Fibroblast of lung (primary cell): ENCODE measurements around the gene GPR15LG. TPM values are rescaled to one million over a fixed set of nuclear protein-coding genes. Genes with fewer than 3 reads are reported as not detected.

Experiments used
- DNase-seq, 2 donors: peaks; one replicate each; pipeline versions ENCODE4 v3.0.0 to v3.0.0-alpha.2; 2010; ENCODE audit warnings: low read depth in 2 of 2
- H2AFZ ChIP-seq: 2 replicates; pipeline ENCODE4 v1.5.1; 2012; ENCODE audit warnings: low read length, control low read depth, inconsistent platforms
- H3K27ac ChIP-seq: 2 replicates; pipeline ENCODE4 v1.5.1; 2011; ENCODE audit warnings: low read length, control low read depth; ENCODE audit not compliant: insufficient read depth
- H3K27me3 ChIP-seq: 2 replicates; pipeline ENCODE4 v1.5.1; 2011; ENCODE audit warnings: mild to moderate bottlenecking, low read length; ENCODE audit not compliant: control insufficient read depth, insufficient read depth
- H3K36me3 ChIP-seq: 2 replicates; pipeline ENCODE4 v1.5.1; 2011; ENCODE audit warnings: low read length; ENCODE audit not compliant: control insufficient read depth, insufficient read depth
- H3K4me1 ChIP-seq: 2 replicates; pipeline ENCODE4 v1.5.1; 2011; ENCODE audit warnings: low read length; ENCODE audit not compliant: control insufficient read depth, insufficient read depth; ENCODE audit errors: extremely low read depth
- H3K4me2 ChIP-seq: 2 replicates; pipeline ENCODE4 v1.5.1; 2011; ENCODE audit warnings: low read length, control low read depth; ENCODE audit not compliant: insufficient read depth; ENCODE audit errors: extremely low read depth
- H3K4me3 ChIP-seq, 4 experiments: fragments of 200-600 bp in 1 of 4; sonication (generic) in 1 of 4; replicated peaks in 1 of 4; 2 replicates each; pipeline ENCODE4 v1.5.1; 2011 to 2016; ENCODE audit warnings: low read length in 4 of 4, low read depth in 3 of 4, mild to moderate bottlenecking in 3 of 4, control low read depth in 2 of 4, inconsistent platforms in 1 of 4, mixed read lengths in 1 of 4; ENCODE audit not compliant: insufficient read depth in 1 of 4; ENCODE audit errors: control extremely low read depth in 1 of 4
- H3K79me2 ChIP-seq: 2 replicates; pipeline ENCODE4 v1.5.1; 2012; ENCODE audit warnings: mild to moderate bottlenecking, low read length, inconsistent platforms; ENCODE audit not compliant: control insufficient read depth, insufficient read depth
- H3K9ac ChIP-seq: 2 replicates; pipeline ENCODE4 v1.5.1; 2011; ENCODE audit warnings: mild to moderate bottlenecking, low read length, control low read depth; ENCODE audit not compliant: insufficient read depth
- H3K9me3 ChIP-seq: 2 replicates; pipeline ENCODE4 v1.5.1; 2012; ENCODE audit warnings: low read depth, low read length; ENCODE audit not compliant: control insufficient read depth, insufficient read depth
- H4K20me1 ChIP-seq: 2 replicates; pipeline ENCODE4 v1.5.1; 2011; ENCODE audit warnings: low read length; ENCODE audit not compliant: control insufficient read depth, insufficient read depth; ENCODE audit errors: extremely low read depth
- CTCF ChIP-seq, 2 donors: IDR thresholded peaks in 1 of 2; conservative IDR thresholded peaks in 1 of 2; 1 replicate in 1 of 2; 2 replicates in 1 of 2; pipeline ENCODE4 v1.5.1; 2011 to 2012; ENCODE audit warnings: low read length in 2 of 2, control low read depth in 1 of 2, inconsistent platforms in 1 of 2, low read depth in 1 of 2, mild to moderate bottlenecking in 1 of 2
- EZH2 ChIP-seq: IDR thresholded peaks from 2 replicates; pipeline ENCODE4 v1.5.1; 2012; ENCODE audit warnings: low read length, control low read depth, mild to moderate bottlenecking; ENCODE audit errors: missing control alignments
- polyA plus RNA-seq, 2 donors: library from polyadenylated mRNA; depleted of rRNA in 1 of 2; stranded (reverse) in 1 of 2; unstranded in 1 of 2; fragments of >200 nt; gene quantifications; 2 replicates each; pipeline ENCODE4 v1.2.1, GENCODE V29; 2011 to 2012; ENCODE audit warnings: missing spikeins in 1 of 2
- total RNA-seq: library from RNA; depleted of rRNA; stranded (reverse); fragments of >200 nt; gene quantifications from 2 replicates; pipeline ENCODE4 v1.2.1, GENCODE V29; 2014

The GPR15LG gene
- total and polyA plus RNA-seq, 2 donors (not counting 1 experiment from before 2014, with no cell fraction given): not detected

GRCh38 chr10:84160663-84161362 lies 12.8 kb upstream of the GPR15LG start:
- DNase-seq: no peak
- no peak overlapping the region for H3K4me2 ChIP-seq
- no peaks in the 10 kb centered on the region for H3K9me3 ChIP-seq
- H3K36me3 ChIP-seq: no peaks in the 10 kb centered on the region
- no peaks in the 10 kb centered on the region for H3K4me1 ChIP-seq
- no peaks in the 10 kb centered on the region for H3K27me3 ChIP-seq
- TF ChIP-seq CTCF (conservative IDR thresholded peaks at IDR 0.05 in 1 of 2, IDR thresholded peaks at IDR 0.05 in 1 of 2; ENCODE audit: low read depth in 1 of 2, low read length in 2 of 2) (no peak), EZH2 (no peak)
- H3K27ac ChIP-seq: no peak overlapping the region
- no peaks in the 10 kb centered on the region for H3K79me2 ChIP-seq
- no peak overlapping the region for H3K4me3 ChIP-seq
- H2AFZ ChIP-seq: no peak overlapping the region
- H3K9ac ChIP-seq: no peak overlapping the region
- no peaks in the 10 kb centered on the region for H4K20me1 ChIP-seq

GRCh38 chr10:84163996-84164395 lies 9.6 kb upstream of the GPR15LG start:
- H3K9ac ChIP-seq: no peak overlapping the region
- no peaks in the 10 kb centered on the region for H3K4me1 ChIP-seq
- no peak overlapping the region for H2AFZ ChIP-seq
- H3K9me3 ChIP-seq: no peaks in the 10 kb centered on the region
- H3K27ac ChIP-seq: no peak overlapping the region
- H3K4me2 ChIP-seq: no peak overlapping the region
- no peaks in the 10 kb centered on the region for H4K20me1 ChIP-seq
- no peak for TF ChIP-seq EZH2
- no peak for TF ChIP-seq CTCF (conservative IDR thresholded peaks at IDR 0.05 in 1 of 2, IDR thresholded peaks at IDR 0.05 in 1 of 2; ENCODE audit: low read depth in 1 of 2, low read length in 2 of 2)
- no peak overlapping the region for H3K4me3 ChIP-seq
- no peaks in the 10 kb centered on the region for H3K79me2 ChIP-seq
- no peaks in the 10 kb centered on the region for H3K27me3 ChIP-seq
- no peaks in the 10 kb centered on the region for H3K36me3 ChIP-seq
- DNase-seq: no peak

GRCh38 chr10:84164442-84164841 lies 9.2 kb upstream of the GPR15LG start:
- H3K4me1 ChIP-seq: no peaks in the 10 kb centered on the region
- H3K9me3 ChIP-seq: no peaks in the 10 kb centered on the region

More at GRCh38 chr10:84164442-84164841, 9.2 kb upstream of the GPR15LG start:
- no peak overlapping the region for H2AFZ ChIP-seq
- no peaks in the 10 kb centered on the region for H4K20me1 ChIP-seq
- no peak overlapping the region for H3K4me2 ChIP-seq
- TF ChIP-seq CTCF (conservative IDR thresholded peaks at IDR 0.05 in 1 of 2, IDR thresholded peaks at IDR 0.05 in 1 of 2; ENCODE audit: low read depth in 1 of 2, low read length in 2 of 2) (no peak), EZH2 (no peak)
- H3K27ac ChIP-seq: no peak overlapping the region
- H3K9ac ChIP-seq: no peak overlapping the region
- no peaks in the 10 kb centered on the region for H3K79me2 ChIP-seq
- H3K36me3 ChIP-seq: no peaks in the 10 kb centered on the region
- no peak for DNase-seq
- H3K27me3 ChIP-seq: no peaks in the 10 kb centered on the region
- H3K4me3 ChIP-seq: no peak overlapping the region
